RWPE1 (cell line): Measurements from ENCODE around the gene UBL3.

Source experiments
- CTCF ChIA-PET: fragments of 350-600 bp; sonication (Branson Sonifier 250); formaldehyde crosslinking; extraction: SDS; loops from one replicate; lab custom pipeline; 2021; lab: Yijun Ruan, JAX
- POLR2A ChIA-PET: fragments of 400-600 bp; formaldehyde crosslinking; extraction: SDS; loops from one replicate; lab custom pipeline; 2020; ENCODE audit warnings: antibody characterized with exemption; ENCODE audit not compliant: low non-redundant PET; lab: Yijun Ruan, JAX
- DNase-seq: peaks from one replicate; pipeline ENCODE4 v3.0.0; 2012; ENCODE audit warnings: low spot score
- H3K27ac ChIP-seq: fragments of 450-650 bp; 2 replicates; pipeline ENCODE4 v1.5.1; 2017
- CTCF ChIP-seq: fragments of 450-650 bp; conservative IDR thresholded peaks from 2 replicates; pipeline ENCODE4 v1.5.1; 2017; ENCODE audit warnings: low read depth, mild to moderate bottlenecking

The UBL3 gene

GRCh38 chr13:29753618-29754472 is 96.6 kb downstream of the UBL3 start:
- no peak overlapping the region for H3K27ac ChIP-seq
- POLR2A ChIA-PET: no interaction called here
- DNase-seq: no peak
- TF ChIP-seq CTCF: no peak
- CTCF ChIA-PET: interaction anchor here (0.5 to 1.0 kb wide), 3 partner anchors 9 to 246 kb away, joined by 3 to 5 read pairs (median 3); no protein-coding TSS in a partner anchor

GRCh38 chr13:29752175-29752574 is 98.2 kb downstream of the UBL3 start:
- no peak for DNase-seq
- no peak overlapping the region for H3K27ac ChIP-seq
- CTCF ChIA-PET: interaction anchor here (0.6 kb wide), 1 partner anchor 546 kb away, joined by 3 read pairs; no protein-coding TSS in a partner anchor
- POLR2A ChIA-PET: no interaction called here
- no peak for TF ChIP-seq CTCF

GRCh38 chr13:29750183-29750530 is 100.3 kb downstream of the UBL3 start:
- DNase-seq: no peak
- POLR2A ChIA-PET: no interaction called here
- no peak overlapping the region for H3K27ac ChIP-seq
- CTCF ChIA-PET: interaction anchor here (0.9 to 1.1 kb wide), 2 partner anchors 11 to 35 kb away, joined by 3 read pairs; no protein-coding TSS in a partner anchor
- TF ChIP-seq CTCF: no peak

- no peak for TF ChIP-seq CTCF
- CTCF ChIA-PET: interaction anchor here (0.6 to 1.1 kb wide), 2 partner anchors 12 to 387 kb away, joined by 3 to 4 read pairs; no protein-coding TSS in a partner anchor
- H3K27ac ChIP-seq: no peak overlapping the region
- POLR2A ChIA-PET: no interaction called here
- DNase-seq: no peak
Observed at GRCh38 chr13:29749401-29750182, 100.8 kb downstream of the UBL3 start.

- no peak for TF ChIP-seq CTCF
- POLR2A ChIA-PET: no interaction called here
- CTCF ChIA-PET: no interaction called here
- H3K27ac ChIP-seq: no peak overlapping the region
- DNase-seq: no peak
Observed at GRCh38 chr13:29748097-29748496, 102.3 kb downstream of the UBL3 start.

- DNase-seq: no peak
- POLR2A ChIA-PET: no interaction called here
- TF ChIP-seq CTCF: no peak
- CTCF ChIA-PET: no interaction called here
- H3K27ac ChIP-seq: no peak overlapping the region
Observed at GRCh38 chr13:29746148-29746677, 104.2 kb downstream of the UBL3 start.
